AG04450 (cell line): ENCODE measurements around the gene CHCHD1. TPM values are rescaled to one million over a fixed set of nuclear protein-coding genes. Genes with fewer than 3 reads are reported as not detected.

Experiments
- CTCF ChIA-PET: fragments of 300-600, 350-600 bp; formaldehyde crosslinking; extraction: SDS; loops from one replicate; lab custom pipeline; 2022; ENCODE audit warnings: antibody characterized with exemption, inconsistent platforms; lab: Charles Lee
- POLR2A ChIA-PET: fragments of 350-600 bp; formaldehyde crosslinking; extraction: SDS; loops from one replicate; lab custom pipeline; 2021; ENCODE audit warnings: antibody characterized with exemption, inconsistent platforms; lab: Yijun Ruan, JAX
- DNase-seq: peaks from one replicate; pipeline ENCODE4 v3.0.0-alpha.2; 2011; ENCODE audit warnings: low read depth, low spot score
- H3K27ac ChIP-seq: one replicate; pipeline ENCODE4 v1.5.1; 2012; ENCODE audit warnings: low read depth, low read length, control low read depth
- H3K27me3 ChIP-seq: one replicate; pipeline ENCODE4 v1.6.0; 2012; ENCODE audit warnings: low read length; ENCODE audit not compliant: control insufficient read depth, insufficient read depth
- H3K4me3 ChIP-seq: 2 replicates; pipeline ENCODE4 v1.5.1; 2011; ENCODE audit warnings: mild to moderate bottlenecking, low read depth, low read length, control low read depth
- H3K9me3 ChIP-seq: 2 replicates; pipeline ENCODE4 v1.5.1; 2012; ENCODE audit warnings: low read length; ENCODE audit not compliant: control insufficient read depth, insufficient read depth
- CTCF ChIP-seq: IDR thresholded peaks from 2 replicates; pipeline ENCODE4 v1.5.1; 2011; ENCODE audit warnings: low read depth, low read length, control low read depth, inconsistent platforms
- polyA plus RNA-seq: library from polyadenylated mRNA; depleted of rRNA; stranded (reverse); fragments of >200 nt; gene quantifications from 2 replicates; pipeline ENCODE4 v1.2.3, GENCODE V29; 2011

The CHCHD1 gene
- polyA plus RNA-seq, 1 experiment, result 45.4 TPM

- TF ChIP-seq CTCF, result no peak
- no peaks in the 10 kb centered on the region; the same call in 1 of the 2 replicates for H3K9me3 ChIP-seq
- H3K4me3 ChIP-seq, result no peak overlapping the region
- H3K27me3 ChIP-seq, result no peaks in the 10 kb centered on the region
- H3K27ac ChIP-seq, result no peak overlapping the region
- no peak for DNase-seq
- POLR2A ChIA-PET, result no interaction called here
- CTCF ChIA-PET, result no interaction called here
These were observed 15.6 kb downstream of the CHCHD1 start for GRCh38 chr10:73797324-73798025.

GRCh38 chr10:73798087-73798486, 16.2 kb downstream of the CHCHD1 start:
- CTCF ChIA-PET, result no interaction called here
- Histone ChIP-seq H3K4me3 (no peak overlapping the region), H3K9me3 (no peaks in the 10 kb centered on the region; the same call in 1 of the 2 replicates), H3K27ac (no peak overlapping the region), H3K27me3 (no peaks in the 10 kb centered on the region)
- POLR2A ChIA-PET, result no interaction called here
- no peak for DNase-seq
- no peak for TF ChIP-seq CTCF

- Histone ChIP-seq H3K4me3 (no peak overlapping the region), H3K9me3 (no peaks in the 10 kb centered on the region; the same call in 1 of the 2 replicates), H3K27me3 (no peaks in the 10 kb centered on the region), H3K27ac (no peak overlapping the region)
- DNase-seq, result no peak
- CTCF ChIA-PET, result no interaction called here
- POLR2A ChIA-PET, result interaction anchor here (0.5 kb wide), 1 partner anchor 10 kb away, joined by 3 read pairs; no protein-coding TSS in a partner anchor
- TF ChIP-seq CTCF, result no peak
These were observed 17.2 kb downstream of the CHCHD1 start for GRCh38 chr10:73798927-73799560.

- H3K4me3 ChIP-seq, result no peak overlapping the region
- DNase-seq, result no peak
- H3K27me3 ChIP-seq, result no peaks in the 10 kb centered on the region
- no peak for TF ChIP-seq CTCF
- POLR2A ChIA-PET, result no interaction called here
- CTCF ChIA-PET, result no interaction called here
- H3K9me3 ChIP-seq, result no peaks in the 10 kb centered on the region; the same call in 1 of the 2 replicates
- no peak overlapping the region for H3K27ac ChIP-seq
These were observed 18.2 kb downstream of the CHCHD1 start for GRCh38 chr10:73799899-73800559.
